Progenitor cell of endocrine pancreas (in vitro differentiated cells): ENCODE results near the gene HMGA1. TPM values are rescaled to one million over a fixed set of nuclear protein-coding genes. Genes with fewer than 3 reads are reported as not detected.

Experiments used
- DNase-seq: peaks from one replicate; pipeline ENCODE4 v3.0.0; 2021; ENCODE audit warnings: low spot score; ENCODE audit not compliant: unreplicated experiment
- H3K27ac Mint-ChIP-seq: 2 replicates; pipeline ENCODE4 v1.8.0; 2021; ENCODE audit warnings: mild to moderate bottlenecking, moderate library complexity, mixed read lengths
- H3K27me3 Mint-ChIP-seq: 2 replicates; pipeline ENCODE4 v1.8.0; 2021; ENCODE audit warnings: mixed read lengths
- H3K36me3 Mint-ChIP-seq: 2 replicates; pipeline ENCODE4 v1.8.0; 2022; ENCODE audit warnings: mixed read lengths; ENCODE audit not compliant: insufficient read depth
- H3K4me1 Mint-ChIP-seq: 2 replicates; pipeline ENCODE4 v1.8.0; 2021; ENCODE audit warnings: low read depth, mixed read lengths
- H3K4me3 Mint-ChIP-seq: 2 replicates; pipeline ENCODE4 v1.8.0; 2021; ENCODE audit warnings: low read depth, mild to moderate bottlenecking, moderate library complexity, mixed read lengths
- H3K9me3 Mint-ChIP-seq: 2 replicates; pipeline ENCODE4 v1.8.0; 2021; ENCODE audit warnings: low read depth, mixed read lengths
- CTCF ChIP-seq: fragments of 200-600 bp; sonication (generic); IDR thresholded peaks from one replicate; pipeline ENCODE4 v1.5.0; 2021; ENCODE audit warnings: antibody characterized with exemption, mild to moderate bottlenecking; ENCODE audit not compliant: unreplicated experiment
- total RNA-seq: library from RNA; stranded (reverse); gene quantifications from 2 replicates; pipeline ENCODE4 v1.2.1, GENCODE V29; 2021

The HMGA1 gene
- total RNA-seq, 1 donor from 2014 or later, result 769 TPM

- H3K27ac Mint-ChIP-seq, result peak overlapping the region; percentile 99
- H3K27me3 Mint-ChIP-seq, result no peaks in the 10 kb centered on the region
- H3K9me3 Mint-ChIP-seq, result no peaks in the 10 kb centered on the region
- DNase-seq, result no peak
- H3K4me1 Mint-ChIP-seq, result peaks cover 34% of the 10 kb centered on the region
- H3K4me3 Mint-ChIP-seq, result peak overlapping the region; percentile 81
- TF ChIP-seq CTCF, result no peak
- H3K36me3 Mint-ChIP-seq, result peaks cover 9% of the 10 kb centered on the region
Measured at GRCh38 chr6:34236131-34236442, 586 bp upstream of the HMGA1 start.

- no peak for TF ChIP-seq CTCF
- Mint-ChIP-seq H3K9me3 (no peaks in the 10 kb centered on the region), H3K27ac (no peak overlapping the region), H3K36me3 (peaks cover 16% of the 10 kb centered on the region), H3K4me1 (peaks cover 31% of the 10 kb centered on the region), H3K27me3 (no peaks in the 10 kb centered on the region), H3K4me3 (no peak overlapping the region)
- DNase-seq, result no peak
Measured at GRCh38 chr6:34237316-34237721, 646 bp downstream of the HMGA1 start.

- peak; percentile 62 for TF ChIP-seq CTCF
- Mint-ChIP-seq H3K4me1 (peaks cover 31% of the 10 kb centered on the region), H3K27ac (peak overlapping the region; percentile 89), H3K9me3 (no peaks in the 10 kb centered on the region), H3K4me3 (peak overlapping the region; percentile 85), H3K36me3 (peaks cover 20% of the 10 kb centered on the region), H3K27me3 (no peaks in the 10 kb centered on the region)
- peak; percentile 67 for DNase-seq
Measured at GRCh38 chr6:34237722-34238584, 1.3 kb downstream of the HMGA1 start.

GRCh38 chr6:34238585-34239499 is 2.2 kb downstream of the HMGA1 start:
- DNase-seq, result no peak
- H3K9me3 Mint-ChIP-seq, result no peaks in the 10 kb centered on the region
- H3K36me3 Mint-ChIP-seq, result peaks cover 21% of the 10 kb centered on the region
- H3K4me1 Mint-ChIP-seq, result peaks cover 25% of the 10 kb centered on the region
- H3K27ac Mint-ChIP-seq, result peak overlapping the region; percentile 89
- no peaks in the 10 kb centered on the region for H3K27me3 Mint-ChIP-seq
- no peak for TF ChIP-seq CTCF
- H3K4me3 Mint-ChIP-seq, result peak overlapping the region; percentile 85

GRCh38 chr6:34239500-34239825 is 2.8 kb downstream of the HMGA1 start:
- Mint-ChIP-seq H3K27ac (peak overlapping the region; percentile 56), H3K9me3 (no peaks in the 10 kb centered on the region), H3K4me3 (peak overlapping the region; percentile 85), H3K4me1 (peaks cover 19% of the 10 kb centered on the region), H3K27me3 (no peaks in the 10 kb centered on the region), H3K36me3 (peaks cover 21% of the 10 kb centered on the region)
- TF ChIP-seq CTCF, result no peak
- no peak for DNase-seq
